Kidney (tissue), 14 donors: ENCODE measurements around the gene CTNND2. TPM values are rescaled to one million over a fixed set of nuclear protein-coding genes. Genes with fewer than 3 reads are reported as not detected.

ENCODE experiments used
- DNase-seq, 5 donors: peaks; one replicate each; pipeline ENCODE4 v3.0.0-alpha.2; 2013 to 2020
- FAIRE-seq: peaks from 2 replicates; lab custom pipeline; 2012; peaks lifted over from hg19 to GRCh38; lab: Jason Lieb, UNC
- H3K27ac ChIP-seq, 2 donors: one replicate each; pipeline ENCODE4 v1.7.0; 2013; ENCODE audit warnings: low read depth in 2 of 2, low read length in 2 of 2, inconsistent platforms in 1 of 2
- H3K27me3 ChIP-seq: one replicate; pipeline ENCODE4 v1.7.1; 2013; ENCODE audit warnings: low read length, inconsistent platforms; ENCODE audit not compliant: control insufficient read depth, insufficient read depth
- H3K36me3 ChIP-seq, 3 donors: one replicate each; pipeline versions ENCODE4 v1.7.0 to v1.7.1; 2013; ENCODE audit warnings: low read length in 3 of 3, control low read depth in 1 of 3, inconsistent platforms in 1 of 3; ENCODE audit not compliant: insufficient read depth in 3 of 3, control insufficient read depth in 2 of 3
- H3K4me1 ChIP-seq, 3 donors: one replicate each; pipeline versions ENCODE4 v1.7.0 to v1.7.1; 2013; ENCODE audit warnings: low read length in 3 of 3, inconsistent platforms in 1 of 3, low read depth in 1 of 3; ENCODE audit not compliant: control insufficient read depth in 2 of 3, insufficient read depth in 2 of 3
- H3K4me3 ChIP-seq, 3 donors: one replicate each; pipeline versions ENCODE4 v1.7.0 to v1.8.1; 2013; ENCODE audit warnings: low read length in 3 of 3, control low read depth in 1 of 3, inconsistent platforms in 1 of 3
- H3K9ac ChIP-seq, 3 donors: one replicate each; pipeline versions ENCODE4 v1.7.0 to v1.7.1; 2013; ENCODE audit warnings: low read length in 3 of 3, control low read depth in 1 of 3, inconsistent platforms in 1 of 3
- H3K9me3 ChIP-seq, 3 donors: one replicate each; pipeline versions ENCODE4 v1.7.0 to v1.7.1; 2013; ENCODE audit warnings: low read length in 3 of 3, control low read depth in 1 of 3, inconsistent platforms in 1 of 3; ENCODE audit not compliant: control insufficient read depth in 2 of 3, insufficient read depth in 1 of 3
- intact Hi-C: fragments of 100-400 bp; cut with DNase I; formaldehyde crosslinking; loops from one replicate; pipeline ENCODE4 v1.11.1; 2022
- polyA plus RNA-seq: library from polyadenylated mRNA; stranded (reverse); fragments of 350-450 nt; fragmentation: Illumina TruSeq; extraction: RNeasy Lipid Tissue Mini Kit (QIAGEN cat#74804); gene quantifications from one replicate; pipeline ENCODE4 v1.2.3, GENCODE V29; 2014; ENCODE audit warnings: low read depth, low replicate concordance; ENCODE audit not compliant: insufficient read depth
- total RNA-seq: library from RNA; stranded (reverse); fragmentation: NEBNext Ultra II Directional; extraction: Animal tissue kit (Norgen Biotek cat#: 25700); gene quantifications from one replicate; pipeline ENCODE4 v1.2.1, GENCODE V29; 2021
- TF ChIP-seq, protein P1 (sequence below): IDR thresholded peaks from 3 replicates; pipeline ENCODE4 v1.5.1; 2012; ENCODE audit warnings: mild to moderate bottlenecking, moderate library complexity, borderline replicate concordance; ENCODE audit not compliant: insufficient read depth; ENCODE audit errors: extremely low read depth
- donor health status: control.
- donor health status: control.
- donor health status: control.
- donor health status: control.
- donor health status: control.
- donor health status: DM: yes; HTN: yes; CAD: no.
- donor health status: Normal renal cell carcinoma (clear cell type).

CTNND2 gene
- total and polyA plus RNA-seq, 2 donors from 2014 or later = 0.15 to 0.79 TPM

DNA sequence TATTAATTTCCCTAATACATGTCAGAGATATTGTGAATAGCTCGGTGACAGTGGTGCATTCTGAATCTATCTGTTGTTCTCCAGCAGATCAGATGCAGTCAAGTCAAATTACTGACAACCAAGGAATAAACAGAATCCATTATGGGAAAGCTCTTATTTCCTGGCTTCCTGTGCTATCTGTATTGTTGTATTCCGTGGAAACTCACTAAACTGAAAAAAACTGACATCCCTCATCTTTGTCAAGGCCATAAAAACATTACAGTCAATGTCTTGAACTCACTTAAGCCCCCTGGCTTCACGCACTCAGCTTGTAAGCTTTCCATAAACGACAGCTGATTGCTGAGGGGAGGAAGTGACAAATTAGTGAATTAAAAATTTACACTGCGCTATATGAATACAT is 245.9 kb downstream of the CTNND2 start:
- Histone ChIP-seq H3K4me3 (no peak overlapping the region), H3K27me3 (no peaks in the 10 kb centered on the region), H3K36me3 (no peaks in the 10 kb centered on the region), H3K4me1 (no peaks in the 10 kb centered on the region), H3K9me3 (no peaks in the 10 kb centered on the region), H3K9ac (no peak overlapping the region), H3K27ac (no peak overlapping the region)
- DNase-seq (no peak), FAIRE-seq (no peak)
- TF ChIP-seq, protein P1, sequence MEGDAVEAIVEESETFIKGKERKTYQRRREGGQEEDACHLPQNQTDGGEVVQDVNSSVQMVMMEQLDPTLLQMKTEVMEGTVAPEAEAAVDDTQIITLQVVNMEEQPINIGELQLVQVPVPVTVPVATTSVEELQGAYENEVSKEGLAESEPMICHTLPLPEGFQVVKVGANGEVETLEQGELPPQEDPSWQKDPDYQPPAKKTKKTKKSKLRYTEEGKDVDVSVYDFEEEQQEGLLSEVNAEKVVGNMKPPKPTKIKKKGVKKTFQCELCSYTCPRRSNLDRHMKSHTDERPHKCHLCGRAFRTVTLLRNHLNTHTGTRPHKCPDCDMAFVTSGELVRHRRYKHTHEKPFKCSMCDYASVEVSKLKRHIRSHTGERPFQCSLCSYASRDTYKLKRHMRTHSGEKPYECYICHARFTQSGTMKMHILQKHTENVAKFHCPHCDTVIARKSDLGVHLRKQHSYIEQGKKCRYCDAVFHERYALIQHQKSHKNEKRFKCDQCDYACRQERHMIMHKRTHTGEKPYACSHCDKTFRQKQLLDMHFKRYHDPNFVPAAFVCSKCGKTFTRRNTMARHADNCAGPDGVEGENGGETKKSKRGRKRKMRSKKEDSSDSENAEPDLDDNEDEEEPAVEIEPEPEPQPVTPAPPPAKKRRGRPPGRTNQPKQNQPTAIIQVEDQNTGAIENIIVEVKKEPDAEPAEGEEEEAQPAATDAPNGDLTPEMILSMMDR = no peak
- intact Hi-C loops = no loop called here

DNA sequence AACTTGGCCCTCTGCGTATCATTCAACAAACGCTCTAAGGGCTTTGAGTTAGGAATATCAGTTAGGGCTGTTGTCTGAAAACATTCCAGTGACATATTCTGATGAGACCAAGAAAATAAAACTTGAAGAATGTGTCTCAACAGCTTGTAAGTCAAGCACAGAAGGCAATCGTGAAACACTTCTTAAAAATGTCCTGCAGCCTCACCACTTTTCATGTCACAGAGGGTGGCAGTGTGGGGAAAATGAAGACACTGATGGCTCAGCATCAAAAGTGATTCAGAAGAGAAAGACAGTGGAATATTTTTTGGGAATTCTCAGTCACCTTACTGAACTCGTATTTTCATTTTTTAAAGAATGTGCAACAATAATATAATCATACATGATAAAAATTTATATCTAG is 247.3 kb downstream of the CTNND2 start:
- DNase-seq (no peak), FAIRE-seq (no peak)
- intact Hi-C loops = no loop called here
- H3K27ac ChIP-seq = no peak overlapping the region
- H3K27me3 ChIP-seq = no peaks in the 10 kb centered on the region
- H3K9ac ChIP-seq = no peak overlapping the region
- no peak overlapping the region for H3K4me3 ChIP-seq
- TF ChIP-seq, protein P1 = no peak
- H3K9me3 ChIP-seq = no peaks in the 10 kb centered on the region
- no peaks in the 10 kb centered on the region for H3K36me3 ChIP-seq
- no peaks in the 10 kb centered on the region for H3K4me1 ChIP-seq

DNA sequence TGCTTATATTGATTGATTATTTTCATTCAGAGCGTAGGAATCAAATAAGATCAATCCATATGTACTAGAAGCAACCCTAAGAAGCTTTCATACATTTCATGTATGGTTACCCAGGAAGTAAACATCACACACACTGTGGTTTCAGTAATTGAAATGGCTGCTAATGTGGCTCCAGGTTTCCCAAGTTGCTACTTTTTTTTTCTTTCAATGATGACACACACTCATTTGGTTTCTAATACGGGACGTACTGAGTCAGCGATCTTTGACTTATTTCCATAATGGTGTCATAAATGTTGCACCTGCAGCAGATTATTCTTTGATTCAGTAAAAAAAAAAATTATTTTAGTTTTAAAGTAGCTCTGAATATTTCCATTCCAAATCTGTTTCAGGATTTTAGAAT is 248.6 kb downstream of the CTNND2 start:
- no peaks in the 10 kb centered on the region for H3K36me3 ChIP-seq
- DNase-seq (no peak), FAIRE-seq (no peak)
- TF ChIP-seq, protein P1 = no peak
- intact Hi-C loops = no loop called here
- no peaks in the 10 kb centered on the region for H3K27me3 ChIP-seq
- H3K27ac ChIP-seq = no peak overlapping the region
- H3K4me3 ChIP-seq = no peak overlapping the region
- no peak overlapping the region for H3K9ac ChIP-seq
- H3K4me1 ChIP-seq = no peaks in the 10 kb centered on the region
- no peaks in the 10 kb centered on the region for H3K9me3 ChIP-seq

DNA sequence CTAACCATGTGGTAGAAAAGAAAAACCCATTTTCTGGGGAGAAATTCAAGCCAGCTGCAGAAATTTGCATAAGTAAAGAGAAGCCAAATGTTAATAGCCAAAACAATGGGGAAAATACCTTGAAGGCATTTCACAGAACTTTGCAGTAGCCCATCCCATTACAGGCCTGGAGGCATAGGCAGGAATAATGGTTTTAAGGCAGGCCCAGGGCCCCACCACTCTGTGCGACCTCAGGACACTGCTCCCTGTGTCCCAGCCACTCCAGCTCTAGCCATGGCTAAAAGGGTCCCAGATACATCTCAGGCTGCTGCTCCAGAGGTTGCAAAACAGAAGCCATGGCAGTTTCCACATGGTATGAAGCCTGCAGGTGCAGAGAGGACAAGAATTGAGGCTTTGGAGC is 253.3 kb downstream of the CTNND2 start:
- FAIRE-seq = no peak
- Histone ChIP-seq H3K27ac (no peak overlapping the region), H3K9ac (no peak overlapping the region), H3K4me1 (no peaks in the 10 kb centered on the region), H3K4me3 (no peak overlapping the region), H3K27me3 (no peaks in the 10 kb centered on the region), H3K9me3 (peaks cover 0 to 2% (median 0%) of the 10 kb centered on the region in 3 donors), H3K36me3 (no peaks in the 10 kb centered on the region)
- DNase-seq = no peak
- intact Hi-C loops = no loop called here
- TF ChIP-seq, protein P1 = no peak
